Nephron progenitor cell (in vitro differentiated cells): ENCODE measurements around the gene HNRNPA0.
"Not testable (repeated sequence)": the region's sequence is repeated elsewhere in the genome, so short reads cannot be mapped to it uniquely, and the experiment has no call there.

Source experiments
- DNase-seq: peaks from one replicate; pipeline ENCODE4 v3.0.0; 2021
- H3K27ac Mint-ChIP-seq: 2 replicates; pipeline ENCODE4 v1.8.0; 2021; ENCODE audit warnings: mild to moderate bottlenecking, moderate library complexity, mixed read lengths
- H3K27me3 Mint-ChIP-seq: 2 replicates; pipeline ENCODE4 v1.8.0; 2021; ENCODE audit warnings: mild to moderate bottlenecking, low read depth, mixed read lengths; ENCODE audit not compliant: poor library complexity
- H3K36me3 Mint-ChIP-seq: 2 replicates; pipeline ENCODE4 v1.8.0; 2021; ENCODE audit warnings: low read depth, mixed read lengths
- H3K4me1 Mint-ChIP-seq: 2 replicates; pipeline ENCODE4 v1.8.0; 2021; ENCODE audit warnings: mixed read lengths
- H3K4me3 Mint-ChIP-seq: 2 replicates; pipeline ENCODE4 v1.8.0; 2021; ENCODE audit warnings: mild to moderate bottlenecking, moderate library complexity, mixed read lengths
- H3K9me3 Mint-ChIP-seq: 2 replicates; pipeline ENCODE4 v1.8.0; 2021; ENCODE audit warnings: mild to moderate bottlenecking, moderate library complexity, mixed read lengths
- TF ChIP-seq, protein P1 (sequence below): fragments of 200-600 bp; sonication (generic); IDR thresholded peaks from 2 replicates; pipeline ENCODE4 v1.5.0; 2021; ENCODE audit warnings: antibody characterized with exemption

Gene HNRNPA0

DNA sequence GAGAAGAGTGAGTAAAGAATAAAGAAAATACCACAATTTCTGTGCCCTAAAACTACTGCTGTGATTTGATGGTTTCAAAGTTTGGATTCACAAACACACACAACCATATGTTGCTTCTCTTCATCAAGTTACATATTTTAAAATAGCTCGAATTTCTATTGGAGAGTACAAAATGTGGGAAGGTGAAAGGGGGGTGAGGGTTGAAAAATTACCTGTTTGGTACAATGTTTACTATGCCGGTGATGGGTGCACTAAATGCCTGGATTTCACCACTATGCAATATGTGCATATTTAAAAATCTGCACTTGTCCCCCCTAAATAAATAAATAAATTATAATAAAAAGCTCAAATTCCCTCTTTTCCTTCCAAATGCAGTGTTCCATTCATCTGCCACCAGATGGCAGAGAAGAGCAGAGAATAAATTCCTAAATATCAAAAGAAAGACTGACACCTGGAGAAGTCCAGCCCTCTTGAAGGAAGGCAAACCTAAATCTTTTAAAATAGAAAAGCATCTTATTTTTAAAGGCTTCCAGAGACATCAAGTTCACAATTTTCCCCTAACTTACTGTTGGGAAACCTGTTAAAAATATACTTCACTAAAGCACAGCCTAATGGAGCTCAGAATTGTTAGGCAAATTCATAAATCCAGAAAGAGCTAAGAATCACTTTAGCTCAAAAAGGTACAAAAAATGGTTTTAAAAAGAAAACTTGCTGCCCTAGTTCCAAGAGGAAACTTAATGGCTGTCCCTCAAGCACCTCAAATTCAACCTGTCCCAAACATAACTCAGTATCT lies 24.8 kb upstream of the HNRNPA0 start:
- no peak overlapping the region for H3K4me3 Mint-ChIP-seq
- H3K27me3 Mint-ChIP-seq: peaks cover 12% of the 10 kb centered on the region
- no peaks in the 10 kb centered on the region for H3K36me3 Mint-ChIP-seq
- no peaks in the 10 kb centered on the region for H3K4me1 Mint-ChIP-seq
- H3K27ac Mint-ChIP-seq: no peak overlapping the region
- peaks cover under 1% of the 10 kb centered on the region for H3K9me3 Mint-ChIP-seq
- no peak for DNase-seq
- TF ChIP-seq, protein P1, sequence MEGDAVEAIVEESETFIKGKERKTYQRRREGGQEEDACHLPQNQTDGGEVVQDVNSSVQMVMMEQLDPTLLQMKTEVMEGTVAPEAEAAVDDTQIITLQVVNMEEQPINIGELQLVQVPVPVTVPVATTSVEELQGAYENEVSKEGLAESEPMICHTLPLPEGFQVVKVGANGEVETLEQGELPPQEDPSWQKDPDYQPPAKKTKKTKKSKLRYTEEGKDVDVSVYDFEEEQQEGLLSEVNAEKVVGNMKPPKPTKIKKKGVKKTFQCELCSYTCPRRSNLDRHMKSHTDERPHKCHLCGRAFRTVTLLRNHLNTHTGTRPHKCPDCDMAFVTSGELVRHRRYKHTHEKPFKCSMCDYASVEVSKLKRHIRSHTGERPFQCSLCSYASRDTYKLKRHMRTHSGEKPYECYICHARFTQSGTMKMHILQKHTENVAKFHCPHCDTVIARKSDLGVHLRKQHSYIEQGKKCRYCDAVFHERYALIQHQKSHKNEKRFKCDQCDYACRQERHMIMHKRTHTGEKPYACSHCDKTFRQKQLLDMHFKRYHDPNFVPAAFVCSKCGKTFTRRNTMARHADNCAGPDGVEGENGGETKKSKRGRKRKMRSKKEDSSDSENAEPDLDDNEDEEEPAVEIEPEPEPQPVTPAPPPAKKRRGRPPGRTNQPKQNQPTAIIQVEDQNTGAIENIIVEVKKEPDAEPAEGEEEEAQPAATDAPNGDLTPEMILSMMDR: peak; percentile 79

DNA sequence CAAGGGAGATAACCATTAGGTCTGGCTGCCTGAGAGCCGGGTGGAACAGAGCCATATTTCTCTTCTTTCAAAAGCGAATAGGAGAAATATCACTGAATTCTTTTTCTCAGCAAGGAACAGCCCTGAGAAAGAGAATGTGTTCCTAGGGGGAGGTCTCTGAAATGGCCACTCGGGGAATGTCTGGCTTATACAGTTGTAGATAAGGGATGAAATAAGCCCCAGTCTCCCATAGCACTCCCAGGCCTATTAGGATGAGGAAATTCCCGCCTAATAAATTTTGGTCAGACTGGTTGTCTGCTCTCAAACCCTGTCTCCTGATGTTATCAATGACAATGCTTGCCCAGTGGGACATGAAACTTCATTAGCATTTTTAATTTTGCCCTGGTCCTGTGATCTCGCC lies 13.8 kb upstream of the HNRNPA0 start:
- H3K36me3 Mint-ChIP-seq, H3K27ac Mint-ChIP-seq, DNase-seq, H3K4me3 Mint-ChIP-seq, H3K4me1 Mint-ChIP-seq, H3K27me3 Mint-ChIP-seq: not testable (repeated sequence)
- H3K9me3 Mint-ChIP-seq: peaks cover 50% of the 10 kb centered on the region

DNA sequence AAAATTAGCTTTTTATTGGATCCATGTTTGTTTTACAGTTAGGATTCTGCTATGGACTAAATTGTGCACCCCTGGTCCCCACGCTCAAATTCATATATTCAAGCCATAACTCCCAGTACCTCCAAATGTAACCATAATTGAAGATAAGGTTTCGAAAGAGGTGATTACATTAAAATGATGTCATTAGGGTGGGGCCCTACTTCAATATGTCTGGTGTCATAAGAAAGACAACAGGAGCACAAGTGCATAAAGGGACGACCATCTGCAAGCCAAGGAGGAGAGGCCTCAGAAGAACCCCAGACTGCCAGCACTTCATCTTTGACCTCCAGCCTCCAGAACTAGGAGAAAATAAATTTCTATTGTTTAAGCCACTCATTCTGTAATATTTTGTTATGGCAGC lies 7.4 kb upstream of the HNRNPA0 start:
- Mint-ChIP-seq H3K36me3 (no peaks in the 10 kb centered on the region), H3K27ac (no peak overlapping the region), H3K9me3 (peaks cover 27% of the 10 kb centered on the region), H3K4me3 (no peak overlapping the region), H3K4me1 (no peaks in the 10 kb centered on the region), H3K27me3 (peaks cover 26% of the 10 kb centered on the region)
- no peak for DNase-seq
- TF ChIP-seq, protein P1: no peak

DNA sequence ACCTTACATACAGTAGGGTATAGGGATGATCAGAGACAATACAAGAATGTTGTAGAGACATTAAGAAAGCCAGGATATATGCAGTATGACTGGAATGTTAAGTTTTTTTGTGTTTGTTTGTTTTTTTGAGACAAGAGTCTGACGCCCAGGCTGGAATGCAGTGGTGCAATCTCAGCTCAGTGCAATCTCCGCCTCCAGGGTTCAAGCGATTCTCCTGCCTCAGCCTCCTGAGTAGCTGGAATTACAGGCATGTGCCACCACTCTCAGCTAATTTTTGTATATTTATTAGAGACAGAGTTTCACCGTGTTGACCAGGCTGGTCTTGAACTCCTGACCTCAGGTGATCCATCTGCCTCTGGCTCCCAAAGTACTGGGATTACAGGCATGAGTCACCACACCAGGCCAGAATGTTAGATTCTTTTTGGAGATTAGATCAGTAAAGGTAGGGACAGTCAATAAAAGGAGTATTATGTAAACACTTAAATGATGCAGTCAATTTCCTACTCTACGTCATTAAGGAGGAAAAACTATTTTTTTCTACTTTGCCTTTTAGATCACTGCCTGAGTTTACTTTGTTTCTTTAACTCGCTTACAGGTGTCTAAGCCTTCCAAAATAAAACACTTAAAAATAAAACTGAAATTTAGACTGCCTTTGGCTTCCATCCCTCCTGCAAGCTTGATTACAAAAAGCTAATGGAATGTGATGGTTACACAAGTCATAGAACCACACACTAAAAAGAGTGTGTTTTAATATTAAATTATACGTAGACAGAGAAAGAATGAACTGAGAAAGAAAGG lies 6.8 kb upstream of the HNRNPA0 start:
- no peak for DNase-seq
- Mint-ChIP-seq H3K27ac (no peak overlapping the region), H3K9me3 (peaks cover 21% of the 10 kb centered on the region), H3K27me3 (peaks cover 26% of the 10 kb centered on the region), H3K4me1 (no peaks in the 10 kb centered on the region), H3K36me3 (no peaks in the 10 kb centered on the region), H3K4me3 (no peak overlapping the region)
- TF ChIP-seq, protein P1: no peak

DNA sequence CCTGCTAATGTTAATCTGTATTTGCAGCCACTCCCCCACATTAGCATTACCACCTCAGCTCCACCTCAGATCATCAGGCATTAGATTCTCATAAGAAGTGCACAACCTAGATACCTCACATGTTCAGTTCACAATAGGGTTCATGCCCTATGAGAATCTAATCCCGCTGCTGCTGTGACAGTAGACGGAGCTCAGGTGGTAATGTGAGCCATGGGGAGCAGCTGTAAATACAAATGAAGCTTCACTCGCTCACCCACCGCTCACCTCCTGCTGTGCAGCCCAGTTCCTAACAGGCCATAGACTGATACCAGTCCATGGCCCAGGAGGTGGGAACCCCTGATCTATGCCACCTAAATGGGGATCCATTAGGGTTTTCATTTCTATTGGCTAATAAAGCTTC lies 6.1 kb upstream of the HNRNPA0 start:
- Mint-ChIP-seq H3K27me3 (peaks cover 26% of the 10 kb centered on the region), H3K4me3 (no peak overlapping the region), H3K4me1 (peaks cover under 1% of the 10 kb centered on the region), H3K36me3 (no peaks in the 10 kb centered on the region), H3K27ac (no peak overlapping the region), H3K9me3 (peaks cover 15% of the 10 kb centered on the region)
- no peak for DNase-seq
- TF ChIP-seq, protein P1: no peak

DNA sequence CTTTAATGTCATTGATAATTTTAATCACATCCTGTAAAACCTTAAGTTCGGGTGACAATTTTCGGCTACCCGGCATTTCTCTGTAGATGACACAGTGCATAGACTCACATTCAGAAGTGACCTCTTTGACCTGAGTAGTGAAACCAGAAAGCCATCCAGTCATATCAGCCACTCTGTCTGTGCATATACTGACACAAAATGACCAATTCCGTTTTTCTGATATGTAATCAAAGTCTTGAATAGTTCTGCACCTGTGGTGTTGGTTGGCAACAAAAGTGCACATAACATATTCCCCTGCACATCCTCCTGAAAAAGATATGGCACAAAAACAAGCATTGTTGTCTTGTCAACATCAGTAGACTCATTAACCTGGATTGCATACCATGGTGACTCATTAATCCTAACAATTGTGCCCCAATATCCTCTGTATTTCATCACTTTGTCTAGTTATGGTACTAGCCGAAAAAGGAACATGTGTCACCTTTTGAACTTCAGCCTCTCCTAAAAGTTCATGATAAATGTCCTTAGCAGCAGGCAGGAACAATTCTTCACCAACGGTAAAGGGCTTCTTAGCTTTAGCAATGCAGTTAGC lies 4.6 kb upstream of the HNRNPA0 start:
- Mint-ChIP-seq H3K4me3 (no peak overlapping the region), H3K27me3 (peaks cover 26% of the 10 kb centered on the region), H3K9me3 (peaks cover 14% of the 10 kb centered on the region), H3K4me1 (peaks cover 6% of the 10 kb centered on the region), H3K36me3 (no peaks in the 10 kb centered on the region), H3K27ac (no peak overlapping the region)
- no peak for DNase-seq
- TF ChIP-seq, protein P1: no peak
